Sigmoid colon (tissue), 3 donors: ENCODE results near the gene TMEM114.

Source experiments
- CTCF ChIP-seq, 4 experiments: fragments of 450-650 bp in 3 of 4; fragments of 200-600 bp in 1 of 4; IDR thresholded peaks; one replicate each; pipeline ENCODE4 v1.5.1; 2016 to 2019; ENCODE audit warnings: antibody characterized with exemption in 4 of 4, mild to moderate bottlenecking in 3 of 4, moderate library complexity in 2 of 4
- POLR2A ChIP-seq, 2 donors: fragments of 450-650 bp; IDR thresholded peaks; one replicate each; pipeline ENCODE4 v1.6.1; 2016; ENCODE audit warnings: antibody characterized with exemption in 2 of 2, mild to moderate bottlenecking in 2 of 2, moderate library complexity in 2 of 2

GRCh38 chr16:8581831-8582580 lies 8.3 kb downstream of the TMEM114 start:
- TF ChIP-seq CTCF (IDR thresholded peaks at IDR 0.05) = no peak
- TF ChIP-seq POLR2A (IDR thresholded peaks at IDR 0.05) = no peak
